ENCODE data around the gene ZNF543. TPM values are rescaled to one million over a fixed set of nuclear protein-coding genes. Genes with fewer than 3 reads are reported as not detected.

Gene ZNF543
- total RNA-seq, 2 experiments from 2014 or later, result 6.3 to 7.0 TPM

DNA sequence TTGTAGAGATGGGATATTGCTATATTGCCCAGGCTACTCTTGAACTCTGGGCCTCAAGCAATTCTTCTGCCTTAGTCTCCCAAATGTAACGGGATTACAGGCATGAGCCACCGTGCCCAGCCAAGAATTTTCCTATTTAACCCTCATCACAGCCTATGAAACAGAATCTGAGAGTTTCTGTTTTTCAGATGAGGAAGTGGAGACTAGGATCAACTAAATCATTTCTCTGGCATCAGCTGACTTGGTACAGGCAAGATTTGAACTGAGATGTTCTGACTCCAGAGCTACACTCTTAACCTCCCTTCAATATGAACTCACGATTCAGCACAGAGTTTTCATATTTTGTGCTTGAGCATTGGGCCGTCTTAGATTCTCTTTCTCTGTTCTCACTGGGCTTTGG is 31.9 kb upstream of the ZNF543 start:
- POLR2A ChIA-PET, result interaction anchor here (1.3 kb wide), 1 partner anchor 14 kb away, joined by 3 read pairs; no protein-coding TSS in a partner anchor
- H3K4me1 Mint-ChIP-seq (ENCODE audit: low read depth), result peaks cover 21% of the 10 kb centered on the region
- intact Hi-C loops (cut with micrococcal nuclease), result loop anchor here (10.0 kb wide), 1 partner anchor 76 kb away; the partner anchor contains the start of genes TRAPPC2B and ZNF547
- TF ChIP-seq, protein P1, sequence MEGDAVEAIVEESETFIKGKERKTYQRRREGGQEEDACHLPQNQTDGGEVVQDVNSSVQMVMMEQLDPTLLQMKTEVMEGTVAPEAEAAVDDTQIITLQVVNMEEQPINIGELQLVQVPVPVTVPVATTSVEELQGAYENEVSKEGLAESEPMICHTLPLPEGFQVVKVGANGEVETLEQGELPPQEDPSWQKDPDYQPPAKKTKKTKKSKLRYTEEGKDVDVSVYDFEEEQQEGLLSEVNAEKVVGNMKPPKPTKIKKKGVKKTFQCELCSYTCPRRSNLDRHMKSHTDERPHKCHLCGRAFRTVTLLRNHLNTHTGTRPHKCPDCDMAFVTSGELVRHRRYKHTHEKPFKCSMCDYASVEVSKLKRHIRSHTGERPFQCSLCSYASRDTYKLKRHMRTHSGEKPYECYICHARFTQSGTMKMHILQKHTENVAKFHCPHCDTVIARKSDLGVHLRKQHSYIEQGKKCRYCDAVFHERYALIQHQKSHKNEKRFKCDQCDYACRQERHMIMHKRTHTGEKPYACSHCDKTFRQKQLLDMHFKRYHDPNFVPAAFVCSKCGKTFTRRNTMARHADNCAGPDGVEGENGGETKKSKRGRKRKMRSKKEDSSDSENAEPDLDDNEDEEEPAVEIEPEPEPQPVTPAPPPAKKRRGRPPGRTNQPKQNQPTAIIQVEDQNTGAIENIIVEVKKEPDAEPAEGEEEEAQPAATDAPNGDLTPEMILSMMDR (IDR thresholded peaks at IDR 0.05), result no peak
- H3K4me3 Mint-ChIP-seq, result no peak overlapping the region
- DNase-seq (no peak), ATAC-seq (no peak)
- H3K36me3 Mint-ChIP-seq (ENCODE audit: low read depth), result peaks cover 94% of the 10 kb centered on the region
- H3K27ac Mint-ChIP-seq, result no peak overlapping the region
- CTCF ChIA-PET, result no interaction called here
- no peaks in the 10 kb centered on the region for H3K27me3 Mint-ChIP-seq
- peaks cover 40% of the 10 kb centered on the region for H3K9me3 Mint-ChIP-seq

DNA sequence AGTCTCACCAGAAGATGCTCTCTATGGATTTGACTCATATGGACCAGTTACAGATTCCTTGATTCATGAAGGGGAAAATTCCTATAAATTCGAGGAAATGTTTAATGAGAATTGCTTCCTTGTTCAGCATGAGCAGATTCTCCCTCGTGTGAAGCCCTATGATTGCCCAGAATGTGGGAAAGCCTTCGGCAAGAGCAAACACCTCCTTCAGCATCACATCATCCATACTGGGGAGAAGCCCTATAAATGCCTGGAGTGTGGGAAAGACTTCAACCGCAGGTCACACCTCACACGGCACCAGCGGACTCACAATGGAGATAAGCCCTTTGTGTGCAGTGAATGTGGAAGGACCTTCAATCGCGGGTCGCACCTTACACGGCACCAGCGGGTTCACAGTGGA is 29.3 kb upstream of the ZNF543 start:
- TF ChIP-seq, protein P1 (IDR thresholded peaks at IDR 0.05), result no peak
- Mint-ChIP-seq H3K4me3 (no peak overlapping the region), H3K27ac (no peak overlapping the region), H3K9me3 (peaks cover 55% of the 10 kb centered on the region), H3K36me3 (ENCODE audit: low read depth) (peaks cover 97% of the 10 kb centered on the region), H3K27me3 (no peaks in the 10 kb centered on the region), H3K4me1 (ENCODE audit: low read depth) (peaks cover 6% of the 10 kb centered on the region)
- ATAC-seq, result no peak
- DNase-seq, result no peak
- ChIA-PET CTCF (no interaction called here), POLR2A (interaction anchor here (1.0 to 1.8 kb wide), 3 partner anchors 9 to 24 kb away, joined by 4 read pairs; no protein-coding TSS in a partner anchor)
- intact Hi-C loops (cut with micrococcal nuclease), result no loop called here

DNA sequence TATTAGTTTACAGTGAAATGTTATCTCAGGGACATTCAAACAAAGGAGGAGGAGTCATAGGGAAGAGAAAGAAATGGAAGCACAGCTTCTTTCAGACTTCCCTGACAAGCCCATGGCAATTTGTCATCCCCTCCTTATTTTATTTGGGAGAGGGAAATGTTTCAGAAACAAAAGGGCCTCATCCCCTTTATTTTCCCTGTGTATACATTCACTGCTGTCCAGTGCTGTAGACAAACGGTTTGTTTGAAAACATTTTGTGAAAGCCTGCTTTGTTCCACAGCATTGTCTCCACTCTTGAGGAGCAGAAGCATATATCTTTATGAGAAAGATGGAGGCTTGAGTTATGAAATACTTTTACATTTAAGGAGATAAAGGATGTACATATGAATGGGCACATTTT is 27.7 kb upstream of the ZNF543 start:
- DNase-seq (no peak), ATAC-seq (no peak)
- CTCF ChIA-PET, result interaction anchor here (1.1 kb wide), 1 partner anchor 13 kb away, joined by 3 read pairs; no protein-coding TSS in a partner anchor
- Mint-ChIP-seq H3K4me3 (no peak overlapping the region), H3K9me3 (peaks cover 56% of the 10 kb centered on the region), H3K27ac (no peak overlapping the region), H3K36me3 (ENCODE audit: low read depth) (peaks cover 96% of the 10 kb centered on the region), H3K27me3 (no peaks in the 10 kb centered on the region), H3K4me1 (ENCODE audit: low read depth) (peaks cover 8% of the 10 kb centered on the region)
- TF ChIP-seq, protein P1 (IDR thresholded peaks at IDR 0.05), result no peak
- POLR2A ChIA-PET, result no interaction called here
- intact Hi-C loops (cut with micrococcal nuclease), result no loop called here

DNA sequence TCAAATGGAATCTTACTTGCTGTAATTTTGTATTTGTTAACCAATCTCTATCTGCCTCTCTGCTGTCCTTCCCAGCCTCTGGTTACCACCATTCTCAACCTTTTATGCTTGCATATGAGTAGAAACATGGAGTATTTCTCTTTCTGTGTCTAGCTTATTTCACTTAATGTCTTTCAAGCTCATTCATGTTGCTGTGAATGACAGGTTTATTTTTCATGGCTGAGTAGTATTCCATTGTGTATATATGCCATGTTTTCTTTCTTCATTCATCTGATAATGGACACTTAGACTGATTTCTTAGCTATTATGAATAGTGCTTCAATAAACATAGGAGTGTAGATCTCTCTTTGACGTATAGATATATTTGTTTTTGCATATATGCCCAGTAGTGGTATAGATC is 26.6 kb upstream of the ZNF543 start:
- Mint-ChIP-seq H3K4me1 (ENCODE audit: low read depth) (peaks cover 13% of the 10 kb centered on the region), H3K9me3 (peaks cover 55% of the 10 kb centered on the region), H3K27ac (no peak overlapping the region), H3K36me3 (ENCODE audit: low read depth) (peaks cover 95% of the 10 kb centered on the region), H3K27me3 (no peaks in the 10 kb centered on the region), H3K4me3 (no peak overlapping the region)
- TF ChIP-seq, protein P1 (IDR thresholded peaks at IDR 0.05), result no peak
- DNase-seq (no peak), ATAC-seq (no peak)
- CTCF ChIA-PET, result interaction anchor here (1.1 kb wide), 1 partner anchor 12 kb away, joined by 3 read pairs; no protein-coding TSS in a partner anchor
- intact Hi-C loops (cut with micrococcal nuclease), result no loop called here
- POLR2A ChIA-PET, result interaction anchor here (1.1 kb wide), 1 partner anchor 9 kb away, joined by 6 read pairs; no protein-coding TSS in a partner anchor

DNA sequence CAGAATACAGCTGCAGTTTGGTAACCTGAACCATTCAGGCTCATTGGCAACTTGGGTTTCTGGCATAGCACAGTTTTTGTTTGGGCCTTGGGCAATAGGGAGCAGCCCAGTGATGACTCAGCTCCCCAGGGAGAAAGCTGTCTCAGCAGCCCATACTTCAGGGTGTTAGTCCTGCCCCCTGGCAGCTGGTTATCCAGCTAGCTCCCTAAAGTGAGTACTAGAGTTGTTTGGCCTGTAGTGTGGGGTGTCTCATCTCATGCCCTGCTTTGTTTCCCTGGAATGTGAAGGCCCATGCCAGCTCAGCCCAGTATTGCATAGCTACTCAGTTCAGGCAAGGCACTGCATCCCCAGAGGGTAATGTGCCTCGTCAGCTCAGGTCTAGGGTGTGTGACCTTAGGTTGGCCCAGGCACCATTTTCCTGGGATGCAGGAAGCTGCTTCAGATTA is 18.2 kb upstream of the ZNF543 start:
- intact Hi-C loops (cut with micrococcal nuclease), result no loop called here
- TF ChIP-seq, protein P1 (IDR thresholded peaks at IDR 0.05), result no peak
- H3K4me1 Mint-ChIP-seq (ENCODE audit: low read depth), result peaks cover 16% of the 10 kb centered on the region
- peaks cover 76% of the 10 kb centered on the region for H3K36me3 Mint-ChIP-seq (ENCODE audit: low read depth)
- CTCF ChIA-PET, result no interaction called here
- DNase-seq, result no peak
- no peaks in the 10 kb centered on the region for H3K27me3 Mint-ChIP-seq
- no peak for ATAC-seq
- H3K4me3 Mint-ChIP-seq, result no peak overlapping the region
- H3K27ac Mint-ChIP-seq, result no peak overlapping the region
- H3K9me3 Mint-ChIP-seq, result peaks cover 21% of the 10 kb centered on the region
- POLR2A ChIA-PET, result interaction anchor here (1.0 to 2.1 kb wide), 3 partner anchors 8 to 13 kb away, joined by 3 to 6 read pairs (median 4); no protein-coding TSS in a partner anchor
